Retinal pigment epithelial cell (primary cell): ENCODE data around the gene DNAH8.
A peak's percentile ranks its signal among the peaks of the same experiment; 100 is the strongest.

Experiments used
- DNase-seq: peaks from one replicate; pipeline ENCODE4 v3.0.0-alpha.2; 2010; ENCODE audit warnings: low read depth
- H3K4me3 ChIP-seq: 2 replicates; pipeline ENCODE4 v1.5.1; 2011; ENCODE audit warnings: mild to moderate bottlenecking, low read length, control low read depth, moderate library complexity
- CTCF ChIP-seq: conservative IDR thresholded peaks from 2 replicates; pipeline ENCODE4 v1.5.1; 2011; ENCODE audit warnings: low read depth, low read length, control low read depth, inconsistent platforms

DNAH8 gene, protein sequence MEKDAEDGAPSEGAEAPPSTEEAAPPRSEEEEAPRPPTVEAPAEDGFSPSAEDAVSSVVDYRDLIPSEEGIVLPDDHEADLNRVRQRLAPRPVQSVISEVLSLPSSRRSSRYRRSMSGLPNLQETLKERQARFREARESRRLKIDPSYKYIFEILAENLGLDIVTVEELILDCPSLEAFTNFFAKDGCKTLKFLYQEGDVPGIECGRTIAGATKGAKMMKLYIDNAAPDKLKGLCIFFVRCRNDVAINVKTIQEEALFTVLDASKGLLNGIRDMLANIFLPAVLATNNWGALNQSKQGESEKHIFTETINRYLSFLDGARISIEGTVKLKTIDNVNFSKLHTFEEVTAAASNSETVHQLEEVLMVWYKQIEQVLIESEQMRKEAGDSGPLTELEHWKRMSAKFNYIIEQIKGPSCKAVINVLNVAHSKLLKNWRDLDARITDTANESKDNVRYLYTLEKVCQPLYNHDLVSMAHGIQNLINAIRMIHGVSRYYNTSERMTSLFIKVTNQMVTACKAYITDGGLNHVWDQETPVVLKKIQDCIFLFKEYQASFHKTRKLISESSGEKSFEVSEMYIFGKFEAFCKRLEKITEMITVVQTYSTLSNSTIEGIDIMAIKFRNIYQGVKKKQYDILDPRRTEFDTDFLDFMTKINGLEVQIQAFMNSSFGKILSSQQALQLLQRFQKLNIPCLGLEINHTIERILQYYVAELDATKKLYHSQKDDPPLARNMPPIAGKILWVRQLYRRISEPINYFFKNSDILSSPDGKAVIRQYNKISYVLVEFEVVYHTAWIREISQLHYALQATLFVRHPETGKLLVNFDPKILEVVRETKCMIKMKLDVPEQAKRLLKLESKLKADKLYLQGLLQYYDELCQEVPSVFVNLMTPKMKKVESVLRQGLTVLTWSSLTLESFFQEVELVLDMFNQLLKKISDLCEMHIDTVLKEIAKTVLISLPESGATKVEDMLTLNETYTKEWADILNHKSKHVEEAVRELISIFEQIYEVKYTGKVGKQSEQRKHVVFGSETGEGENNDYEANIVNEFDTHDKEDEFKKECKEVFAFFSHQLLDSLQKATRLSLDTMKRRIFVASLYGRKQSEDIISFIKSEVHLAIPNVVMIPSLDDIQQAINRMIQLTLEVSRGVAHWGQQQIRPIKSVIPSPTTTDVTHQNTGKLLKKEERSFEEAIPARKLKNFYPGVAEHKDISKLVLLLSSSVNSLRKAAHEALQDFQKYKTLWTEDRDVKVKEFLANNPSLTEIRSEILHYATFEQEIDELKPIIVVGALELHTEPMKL (N-terminal part only)

DNA sequence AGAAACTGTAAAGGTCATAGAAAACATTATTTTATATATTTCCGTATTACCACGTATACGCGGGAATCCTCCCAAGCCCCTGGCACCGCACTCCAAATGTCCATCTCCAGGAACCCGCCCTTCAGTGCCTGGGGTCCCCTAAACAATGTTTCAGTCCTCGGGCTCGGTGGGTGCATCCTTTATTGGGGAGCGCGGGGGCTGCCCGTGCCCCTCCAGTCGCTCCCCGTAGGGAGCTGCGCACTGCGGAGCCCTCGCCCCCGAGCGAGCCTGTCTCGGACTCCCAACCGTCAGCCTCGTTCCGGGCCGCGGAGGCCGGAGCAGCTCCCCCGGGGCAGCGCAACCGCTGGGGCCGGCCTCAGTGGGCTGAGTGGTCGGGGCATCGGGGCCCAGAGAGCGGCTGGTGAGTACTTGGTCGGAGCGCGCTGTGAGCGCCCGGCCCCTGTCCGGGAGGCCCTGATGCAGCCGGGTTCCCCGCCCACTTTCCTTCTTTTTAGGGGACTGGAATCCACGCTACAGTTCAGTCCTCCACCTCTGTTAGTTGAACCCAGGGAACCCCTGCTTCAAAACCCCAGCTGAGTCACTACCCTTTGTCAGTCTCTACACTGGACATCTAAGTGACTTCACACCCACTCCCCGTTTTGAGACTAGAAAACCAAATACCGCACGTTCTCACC is at the start of gene DNAH8:
Gene DNAH8, plus strand, starts transcription at position 296 of the 674 bp plus-strand sequence. CDS start 7,499 bp downstream, outside the sequence.
- TF ChIP-seq CTCF = no peak
- no peak for DNase-seq

GRCh38 chr6:38671885-38672467 is 43.1 kb upstream of the DNAH8 start:
- DNase-seq = peak; percentile 25
- TF ChIP-seq CTCF = peak; percentile 87
- no peak overlapping the region for H3K4me3 ChIP-seq

More for the DNA sequence above, at the start of gene DNAH8:
- H3K4me3 ChIP-seq = peak within 1 kb of the TSS; percentile 37

- no peak for TF ChIP-seq CTCF
- DNase-seq = no peak
- H3K4me3 ChIP-seq = no peak overlapping the region
These were observed 41.5 kb upstream of the DNAH8 start for GRCh38 chr6:38673397-38674165.

DNA sequence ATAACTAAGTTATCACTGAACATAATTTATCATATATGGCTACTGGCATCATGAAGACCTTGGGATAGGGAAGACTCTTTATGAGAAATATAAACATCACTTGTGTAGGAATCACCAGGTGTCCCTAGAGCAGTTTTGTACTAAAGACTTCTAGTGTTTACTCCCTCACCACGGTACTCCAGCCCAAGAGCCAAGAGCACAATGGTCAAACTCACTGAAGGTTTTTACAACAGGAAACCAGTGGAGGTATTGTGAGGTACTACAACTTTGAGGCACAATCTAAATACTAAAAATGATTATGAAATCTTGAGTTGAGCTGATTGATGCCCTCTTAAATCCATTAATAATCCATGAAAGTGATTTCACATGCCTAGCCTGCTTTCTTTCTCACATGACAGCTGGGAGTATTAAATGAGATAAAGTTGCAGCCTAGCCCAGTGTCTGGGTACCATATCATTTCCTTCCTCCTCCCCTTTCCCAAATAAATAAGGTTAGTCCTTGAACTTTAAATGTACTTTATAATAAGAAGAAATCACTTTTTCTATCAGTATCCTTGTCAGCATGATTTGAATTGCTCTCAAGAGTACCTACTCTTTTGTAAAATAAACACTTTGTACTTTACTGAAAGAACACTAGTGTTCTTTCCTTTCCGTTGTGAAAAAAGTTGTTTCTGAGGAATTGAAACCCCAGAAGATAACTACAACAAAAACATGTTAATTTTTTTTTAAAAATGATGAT is 38.7 kb upstream of the DNAH8 start:
- H3K4me3 ChIP-seq = no peak overlapping the region
- DNase-seq = no peak
- no peak for TF ChIP-seq CTCF

- no peak for TF ChIP-seq CTCF
- no peak for DNase-seq
- no peak overlapping the region for H3K4me3 ChIP-seq
These were observed 38.1 kb upstream of the DNAH8 start for GRCh38 chr6:38676974-38677544.
